Measurements from ENCODE around the gene DNER.
"Not testable (repeated sequence)": the region's sequence is repeated elsewhere in the genome, so short reads cannot be mapped to it uniquely, and the experiment has no call there.

Gene DNER

DNA sequence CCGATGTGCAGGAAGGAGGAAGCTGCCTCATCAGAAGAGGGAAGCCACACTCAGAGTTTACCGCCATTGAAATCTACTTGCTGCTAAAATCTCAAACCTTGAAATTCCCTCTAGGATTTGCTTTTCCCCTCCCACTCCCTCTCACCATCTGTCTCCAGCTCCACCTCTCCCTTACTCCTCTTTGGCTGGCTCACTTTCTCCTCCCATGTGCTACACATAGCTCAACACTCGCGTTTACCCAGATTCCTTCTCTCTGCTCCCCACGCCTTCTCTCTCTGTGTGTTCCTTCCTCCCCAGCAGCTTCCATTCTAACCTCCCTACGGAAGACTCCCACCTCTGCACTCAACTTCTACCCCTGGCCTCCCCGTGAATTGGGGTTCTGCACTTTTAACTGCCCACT, 143.1 kb downstream of the DNER start:
- no peak for DNase-seq (ENCODE audit: low read depth in 2 of 2)

DNA sequence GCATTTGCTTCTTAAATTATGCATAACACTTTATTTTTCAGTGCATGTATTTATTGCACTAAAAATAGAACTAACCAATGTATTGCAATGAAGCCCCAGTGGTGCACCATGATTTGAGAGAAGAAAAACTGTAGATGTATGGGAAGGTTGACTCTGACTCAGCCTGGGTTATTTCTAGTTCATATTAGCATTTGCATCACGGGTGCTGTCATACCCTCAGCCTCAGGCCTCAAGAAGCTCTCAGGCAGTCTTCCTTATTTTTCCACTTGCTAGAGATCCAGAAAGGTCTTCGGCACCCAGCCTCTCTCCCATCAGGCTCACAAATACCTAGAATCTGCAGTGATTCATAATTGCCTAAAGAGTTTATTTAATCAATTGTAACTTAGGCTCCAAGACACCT, 148.0 kb downstream of the DNER start:
- no peak for DNase-seq (ENCODE audit: low read depth in 2 of 2)

DNA sequence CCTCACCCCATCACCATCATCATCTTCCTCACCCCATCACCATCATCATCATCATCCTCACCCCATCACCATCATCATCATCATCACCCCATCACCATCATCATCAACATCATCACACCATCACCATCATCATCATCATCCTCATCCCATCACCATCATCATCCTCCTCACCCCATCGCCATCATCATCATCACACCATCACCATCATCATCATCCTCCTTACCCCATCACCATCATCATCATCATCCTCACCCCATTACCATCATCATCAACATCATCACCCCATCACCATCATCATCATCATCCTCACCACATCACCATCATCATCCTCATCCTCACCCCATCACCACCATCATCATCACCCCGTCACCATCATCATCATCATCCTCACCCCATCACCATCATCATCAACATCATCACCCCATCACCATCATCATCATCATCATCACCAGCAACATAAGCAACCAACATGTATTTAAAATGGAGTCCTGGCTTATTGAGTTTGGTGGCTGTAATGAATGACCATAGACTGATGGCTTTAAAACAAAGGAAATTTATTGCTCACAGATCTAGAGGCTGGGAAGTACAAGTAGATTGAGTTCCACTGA, 150.0 kb downstream of the DNER start:
- DNase-seq (ENCODE audit: low read depth in 2 of 2): no peak

DNA sequence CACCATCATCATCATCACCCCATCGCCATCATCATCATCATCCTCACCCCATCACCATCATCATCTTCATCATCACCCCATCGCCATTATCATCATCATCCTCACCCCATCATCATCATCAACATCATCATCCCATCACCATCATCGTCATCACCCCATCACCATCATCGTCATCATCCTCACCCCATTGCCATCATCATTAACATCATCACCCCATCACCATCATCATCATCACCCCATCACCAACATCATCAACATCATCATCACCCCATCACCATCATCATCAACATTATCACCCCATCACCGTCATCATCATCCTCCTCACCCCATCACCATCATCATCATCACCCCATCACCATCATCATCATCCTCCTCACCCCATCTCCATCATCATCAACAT, 151.0 kb downstream of the DNER start:
- no peak for DNase-seq (ENCODE audit: low read depth in 2 of 2)

DNA sequence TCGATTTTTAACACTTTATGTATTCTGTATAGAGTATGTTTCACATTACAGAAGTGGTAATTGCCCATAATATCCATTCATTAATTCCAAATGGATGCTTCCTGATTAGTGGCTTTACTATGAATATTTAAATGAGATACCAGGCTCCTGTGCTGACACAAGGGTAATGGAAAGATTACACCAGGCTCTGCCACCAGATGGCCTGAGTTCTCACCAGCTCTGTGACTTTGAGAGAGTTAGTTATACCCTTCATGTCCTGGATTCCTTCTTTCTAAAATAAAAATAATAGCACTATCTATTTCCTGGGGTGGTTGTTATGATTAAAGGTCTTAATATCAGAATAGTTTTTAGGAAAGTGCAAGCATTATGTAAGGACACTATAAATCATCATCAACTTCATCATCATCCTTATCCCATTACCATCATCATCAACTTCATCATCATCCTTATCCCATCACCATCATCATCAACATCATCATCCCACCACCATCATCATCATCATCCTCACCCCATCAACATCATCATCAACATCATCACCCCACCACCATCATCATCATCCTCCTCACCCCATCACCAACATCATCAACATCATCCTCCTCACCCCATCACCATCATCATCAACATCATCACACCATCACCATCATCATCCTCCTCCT, 151.8 kb downstream of the DNER start:
- no peak for DNase-seq (ENCODE audit: low read depth in 2 of 2)

DNA sequence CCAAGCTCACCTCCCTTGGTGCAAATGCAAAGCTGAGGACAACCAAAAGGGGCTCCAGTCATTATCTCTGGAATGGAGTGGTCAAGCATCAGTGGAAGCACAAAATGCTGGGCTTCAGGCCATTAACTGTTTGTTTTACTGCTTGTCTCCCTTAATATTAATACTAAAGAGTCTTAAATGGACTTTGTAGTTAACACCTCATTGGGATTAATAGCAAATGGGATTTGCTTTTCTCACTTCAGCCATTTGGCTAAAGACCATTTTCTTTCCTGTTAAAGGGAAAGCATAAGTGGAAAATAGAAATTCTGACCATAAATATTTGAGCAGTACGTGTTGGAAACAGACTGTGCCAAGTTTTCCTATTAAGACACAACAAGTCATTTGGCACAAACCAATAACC, 154.4 kb downstream of the DNER start:
- DNase-seq (ENCODE audit: low read depth in 2 of 2): no peak

DNA sequence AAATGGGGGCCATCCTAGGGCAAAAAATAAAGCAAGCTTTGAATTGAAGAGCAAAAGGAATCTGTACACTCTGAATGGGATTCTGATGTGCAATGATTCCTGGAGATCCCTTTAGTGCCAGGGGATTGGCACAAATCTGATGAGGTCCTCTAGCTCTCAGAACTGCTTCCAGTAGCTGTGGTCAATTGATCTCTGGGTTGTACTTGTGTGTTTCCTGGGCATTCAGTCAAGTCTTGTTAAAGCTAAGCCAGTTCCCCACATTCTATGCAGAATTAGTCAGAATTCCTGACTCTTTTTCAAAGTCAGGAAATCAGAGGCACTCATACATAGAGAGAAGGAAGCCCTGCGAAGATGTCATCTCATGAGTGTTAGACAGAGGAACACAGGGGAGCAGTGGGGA, 161.3 kb downstream of the DNER start:
- DNase-seq (ENCODE audit: low read depth in 2 of 2): no peak

DNA sequence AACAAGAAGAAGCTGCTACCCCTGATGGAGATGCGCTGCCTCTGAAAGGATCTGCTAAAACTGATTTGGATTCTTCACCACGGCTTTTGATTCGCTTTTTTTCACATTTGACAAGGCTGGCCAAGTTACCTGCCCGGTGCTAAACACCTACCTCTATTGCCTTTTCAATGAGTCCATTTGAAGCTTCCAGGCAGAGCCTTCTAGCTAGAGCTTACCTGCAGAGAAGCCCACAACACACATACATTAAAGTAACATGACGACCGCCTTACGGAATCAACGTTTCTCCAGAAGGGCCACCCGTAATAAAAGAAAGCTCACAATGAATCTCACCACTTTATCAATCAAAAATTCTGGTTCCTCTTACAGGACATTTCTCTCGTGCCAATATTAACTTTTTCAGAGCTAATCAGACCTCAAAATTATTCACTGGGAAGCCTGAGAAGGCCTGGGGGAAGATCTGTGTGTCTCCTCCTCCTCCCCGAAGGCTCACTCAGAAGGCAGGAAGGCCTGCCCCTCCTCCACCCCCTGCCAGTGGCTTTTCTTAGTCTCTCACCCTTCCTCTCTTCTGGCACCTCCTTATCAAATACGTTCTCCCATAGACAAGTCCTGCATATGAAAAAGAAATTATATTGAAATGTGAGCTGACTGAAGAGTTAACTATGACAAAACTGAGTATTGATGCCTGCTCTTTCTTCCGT, 171.0 kb downstream of the DNER start:
- no peak for DNase-seq (ENCODE audit: low read depth in 2 of 2)

DNA sequence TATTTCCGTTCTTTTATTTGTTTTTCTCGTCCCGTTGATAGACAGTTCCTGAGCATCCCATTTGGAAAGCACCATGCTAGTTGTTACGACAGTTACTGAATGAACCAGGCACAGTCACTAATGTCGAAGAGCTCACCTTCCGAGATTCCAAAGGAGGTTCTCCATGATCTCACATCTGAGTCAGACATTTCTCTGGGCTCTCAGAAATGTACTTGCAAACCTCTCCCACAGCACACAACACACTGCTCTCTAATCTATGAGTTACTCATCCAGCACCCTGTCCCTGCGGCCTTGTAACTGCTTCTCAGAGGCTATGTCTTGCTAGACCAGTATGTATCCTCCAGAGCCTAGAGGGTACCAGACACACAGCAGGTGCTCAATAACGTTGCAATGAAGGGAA, 174.7 kb downstream of the DNER start:
- DNase-seq (ENCODE audit: low read depth in 2 of 2): no peak

DNA sequence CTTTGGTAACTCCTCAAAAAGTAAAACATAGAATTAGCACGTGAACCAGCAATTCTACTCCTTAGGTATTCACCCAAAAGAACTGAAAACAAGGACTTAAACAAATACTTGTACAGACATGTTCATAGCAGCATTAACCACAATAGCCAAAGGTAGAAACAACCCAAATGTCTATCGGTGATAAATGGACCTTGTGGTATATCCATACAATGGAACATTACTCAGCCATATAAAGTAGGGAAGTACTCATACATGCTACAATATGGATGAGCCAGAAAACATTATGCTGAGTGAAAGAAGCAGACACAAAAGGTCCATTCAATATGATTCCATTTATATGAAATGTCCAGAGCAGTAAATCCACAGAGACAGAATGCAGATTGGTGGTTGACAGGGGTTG, 182.8 kb downstream of the DNER start:
- no peak for DNase-seq (ENCODE audit: low read depth in 2 of 2)

DNA sequence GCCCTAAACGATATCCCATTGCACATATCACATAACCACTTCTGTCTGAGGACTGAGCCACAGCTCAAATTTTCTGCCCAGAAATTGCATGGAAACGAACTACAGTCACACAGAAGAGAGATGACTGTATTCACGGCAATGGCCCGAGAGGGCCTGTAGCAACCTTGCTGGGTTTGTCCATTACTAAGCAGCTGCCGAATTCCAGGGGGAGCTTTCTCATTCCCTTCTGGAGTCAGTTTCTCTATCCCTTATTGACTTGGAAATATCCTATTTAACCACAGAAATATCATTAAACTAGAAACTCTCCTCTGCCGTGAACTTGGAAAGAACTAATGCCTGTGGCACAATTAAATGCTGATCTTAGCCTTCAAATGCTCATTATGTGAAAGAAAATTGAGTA, 183.9 kb downstream of the DNER start:
- DNase-seq (ENCODE audit: low read depth in 2 of 2): no peak

DNA sequence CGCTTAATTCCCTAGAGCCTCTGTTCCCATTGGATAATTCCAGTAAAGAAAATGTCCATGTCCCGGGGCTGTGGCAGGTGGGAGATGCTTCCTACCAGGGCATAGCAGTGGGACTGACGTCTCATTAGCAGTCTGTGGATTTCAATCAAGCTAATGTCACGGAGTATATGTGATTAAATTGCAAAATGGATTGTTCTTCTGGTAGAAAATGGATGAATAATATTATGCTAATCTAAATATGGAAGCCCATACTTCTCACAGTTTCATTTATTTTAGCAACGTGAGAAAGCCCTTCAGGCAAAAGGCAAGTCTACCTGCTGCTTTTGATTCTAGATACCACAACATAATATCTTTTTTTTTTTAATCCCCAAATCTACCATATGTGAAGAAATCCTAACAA, 185.5 kb downstream of the DNER start:
- DNase-seq (ENCODE audit: low read depth in 2 of 2): no peak

DNA sequence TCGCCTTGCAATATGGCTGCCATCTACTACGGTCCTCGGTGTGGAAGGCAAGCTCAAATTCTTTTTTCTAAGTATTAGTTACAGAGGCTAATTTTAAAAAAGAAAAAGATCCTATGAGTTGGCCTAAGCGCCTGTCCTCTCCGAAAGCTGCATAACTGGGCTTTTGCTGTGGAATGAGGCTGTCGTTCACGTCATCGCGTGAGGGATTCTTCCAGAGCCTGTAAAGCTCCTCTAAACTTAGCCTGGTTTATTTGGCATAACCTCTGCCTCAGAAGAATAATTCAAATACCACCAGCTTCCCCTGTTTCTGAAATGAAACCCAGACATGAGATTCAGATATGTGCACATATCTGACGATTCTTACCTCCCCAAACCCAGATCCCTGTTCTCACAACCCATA, 187.4 kb downstream of the DNER start:
- DNase-seq (ENCODE audit: low read depth in 2 of 2): no peak

DNA sequence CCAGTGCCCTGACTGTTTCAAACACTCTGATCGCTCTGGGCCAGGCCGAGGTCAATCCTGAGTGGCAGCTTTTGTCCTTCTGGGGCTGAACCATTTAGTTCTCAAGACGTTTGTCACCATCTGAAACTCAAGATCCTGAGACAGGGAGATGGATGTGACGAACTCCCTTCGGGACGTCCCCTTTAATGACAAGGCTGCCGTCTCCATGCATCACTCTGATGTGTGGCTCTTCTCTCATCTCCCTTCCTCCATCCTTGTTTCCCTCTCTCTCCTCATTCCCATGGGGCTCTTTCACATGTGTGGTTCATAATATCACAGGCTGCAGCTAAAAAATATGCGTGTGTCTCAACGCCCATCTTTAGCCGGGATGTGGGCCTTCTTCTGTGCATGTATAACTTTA, 189.6 kb downstream of the DNER start:
- DNase-seq (ENCODE audit: low read depth in 2 of 2): no peak

DNA sequence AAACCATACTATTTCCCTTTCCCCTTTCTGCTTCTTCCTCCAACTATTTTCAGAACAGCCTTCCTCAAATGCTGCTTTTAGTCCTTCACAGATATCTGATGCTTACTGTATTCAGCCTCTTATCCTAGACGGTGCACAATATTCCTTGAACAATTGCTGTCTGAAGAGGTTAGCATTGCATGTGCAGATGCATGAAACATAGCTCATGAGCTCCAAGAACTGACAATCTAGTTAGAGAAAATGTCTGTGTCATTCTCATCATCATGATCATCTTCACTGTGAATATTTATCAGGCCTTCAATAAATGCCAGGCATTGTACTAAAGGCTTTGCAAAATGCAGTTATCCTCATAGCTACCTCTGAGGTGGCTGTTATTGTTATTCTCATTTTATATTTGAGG, 190.7 kb downstream of the DNER start:
- no peak for DNase-seq (ENCODE audit: low read depth in 2 of 2)

DNA sequence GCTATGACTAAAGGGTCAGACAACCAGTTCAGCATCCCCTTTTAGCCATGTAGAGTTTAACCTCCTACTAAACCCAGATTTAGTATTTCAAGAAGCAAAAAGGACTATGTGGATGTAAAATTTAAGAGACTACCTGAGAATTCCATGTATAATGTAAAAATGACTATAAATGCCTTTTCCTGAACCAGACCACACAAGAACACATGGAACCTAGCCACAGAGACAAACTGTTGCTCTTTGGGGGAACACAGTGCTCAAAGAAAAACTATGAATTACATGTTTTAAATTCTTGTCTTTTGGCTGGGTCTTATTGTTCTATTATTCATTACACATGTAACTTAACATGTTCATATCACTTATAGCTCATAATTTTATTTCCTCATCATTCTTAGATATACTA, 192.8 kb downstream of the DNER start:
- DNase-seq (ENCODE audit: low read depth in 2 of 2): no peak

DNA sequence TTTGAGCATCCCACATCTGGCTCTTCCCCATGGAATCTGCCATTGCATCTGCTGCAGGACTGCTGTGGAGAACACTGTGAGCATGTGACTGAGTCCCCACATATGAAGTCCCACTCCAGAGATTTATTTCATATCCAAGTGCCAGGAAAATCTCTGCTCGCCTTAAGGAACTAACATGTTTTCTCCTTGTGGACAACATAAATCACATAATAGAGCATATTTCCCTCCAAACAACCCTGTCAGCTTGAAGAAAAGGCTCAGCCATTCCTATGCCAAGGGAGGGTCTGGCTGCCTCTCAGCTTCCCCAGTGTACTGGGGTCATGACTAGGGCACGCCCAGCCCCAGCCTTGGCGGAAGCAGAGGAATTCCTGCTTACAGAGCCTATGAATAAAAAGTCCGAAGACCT, 193.7 kb downstream of the DNER start:
- DNase-seq (ENCODE audit: low read depth in 2 of 2): no peak

DNA sequence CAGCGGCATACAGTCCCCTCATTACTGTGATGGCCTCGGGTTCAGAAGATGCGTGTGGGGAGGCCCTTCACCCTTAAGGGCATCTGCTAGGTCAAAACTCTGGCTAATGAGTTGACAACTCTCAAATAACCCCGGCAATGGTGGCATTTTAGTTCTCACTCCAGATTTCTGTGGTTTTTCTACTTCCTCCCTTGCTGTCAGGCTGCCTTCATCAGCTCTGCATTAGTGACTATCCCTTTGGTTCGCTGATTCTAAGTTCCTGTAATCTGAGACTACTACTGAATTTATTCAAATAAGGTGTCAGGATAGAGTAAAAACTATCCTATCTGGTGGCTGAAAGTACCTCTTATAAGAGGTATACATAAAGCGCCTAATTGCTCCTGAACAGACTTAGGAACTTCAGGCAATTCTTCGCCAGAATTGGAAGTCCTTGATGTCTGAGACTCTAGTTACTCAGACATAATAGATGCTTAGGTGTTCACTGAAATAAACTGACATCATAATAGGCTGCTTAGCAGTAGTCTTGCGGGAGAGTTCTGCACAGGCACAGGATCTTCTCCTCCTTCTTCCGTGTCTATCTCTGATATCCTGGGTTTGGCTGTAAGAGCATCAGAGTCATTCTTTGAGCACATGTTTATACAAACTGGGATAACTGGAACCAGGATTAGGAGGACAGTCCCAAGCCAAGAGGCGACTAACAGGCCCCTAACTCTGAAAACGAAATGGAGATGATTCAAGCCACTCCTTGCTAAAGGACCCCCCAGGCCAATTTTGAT, 194.5 kb downstream of the DNER start:
- no peak for DNase-seq (ENCODE audit: low read depth in 2 of 2)

DNA sequence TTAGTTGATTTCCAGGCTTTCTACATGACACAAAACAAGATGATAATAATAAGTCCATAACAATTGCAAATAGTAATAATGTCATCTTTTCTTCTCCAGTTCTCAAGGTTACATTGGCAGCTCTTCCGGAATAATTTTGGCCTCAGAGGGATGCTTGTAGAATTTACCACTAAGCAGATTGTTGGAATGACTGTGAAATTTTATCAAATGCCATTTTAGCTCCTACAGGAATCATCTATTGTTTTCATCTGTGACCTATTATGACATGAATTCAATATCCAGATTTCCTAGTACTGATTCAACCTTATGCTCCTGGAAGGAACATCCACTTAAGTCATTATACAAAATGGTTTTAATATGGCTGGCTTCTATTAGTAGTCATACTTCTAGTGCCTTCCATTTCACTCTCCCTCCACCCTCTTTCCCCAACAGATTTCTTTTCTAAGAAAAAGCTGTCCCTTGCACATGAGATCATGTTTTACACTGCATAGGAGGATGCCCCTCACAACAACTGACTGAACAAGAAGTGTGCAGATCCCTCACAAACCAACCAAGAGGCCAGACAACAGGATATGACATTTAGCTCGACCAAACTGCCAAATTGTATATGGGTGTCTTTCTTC, 200.0 kb downstream of the DNER start:
- no peak for DNase-seq (ENCODE audit: low read depth in 2 of 2)

DNA sequence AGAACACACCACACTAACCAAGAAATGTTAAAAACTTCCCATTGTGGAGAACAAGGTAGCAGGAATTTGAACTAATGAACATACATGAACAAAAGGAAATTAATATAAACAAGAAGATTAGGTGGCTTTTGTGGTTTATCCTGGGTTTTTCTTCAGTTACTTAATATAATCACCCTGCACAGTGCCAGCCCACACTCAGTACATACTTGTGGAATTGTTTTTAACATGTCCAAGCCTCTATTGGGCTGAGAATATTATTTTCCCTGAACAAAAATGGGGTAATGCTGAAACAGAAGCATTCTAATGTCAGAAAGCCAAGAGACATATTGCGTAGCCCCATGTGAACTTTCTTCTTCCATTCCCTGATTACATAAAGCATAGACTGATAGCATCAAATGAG, 202.8 kb downstream of the DNER start:
- no peak for DNase-seq (ENCODE audit: low read depth in 2 of 2)

DNA sequence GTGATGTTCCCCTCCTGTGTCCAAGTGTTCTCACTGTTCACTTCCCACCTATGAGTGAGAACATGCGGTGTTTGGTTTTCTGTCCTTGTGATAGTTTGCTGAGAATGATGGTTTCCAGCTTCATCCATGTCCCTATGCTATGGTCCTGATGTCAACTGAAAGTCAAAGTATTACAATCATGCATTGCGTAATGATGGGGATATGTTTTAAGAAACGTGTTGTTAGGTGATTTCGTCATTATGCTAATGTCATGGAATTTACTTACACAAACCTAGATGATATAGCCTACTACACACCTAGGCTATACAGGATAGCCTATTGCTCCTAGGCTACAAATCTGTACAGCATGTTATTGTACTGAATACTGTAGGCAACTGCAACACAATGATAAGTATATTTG, 207.7 kb downstream of the DNER start:
- not testable (repeated sequence) for DNase-seq (ENCODE audit: low read depth in 2 of 2)

DNA sequence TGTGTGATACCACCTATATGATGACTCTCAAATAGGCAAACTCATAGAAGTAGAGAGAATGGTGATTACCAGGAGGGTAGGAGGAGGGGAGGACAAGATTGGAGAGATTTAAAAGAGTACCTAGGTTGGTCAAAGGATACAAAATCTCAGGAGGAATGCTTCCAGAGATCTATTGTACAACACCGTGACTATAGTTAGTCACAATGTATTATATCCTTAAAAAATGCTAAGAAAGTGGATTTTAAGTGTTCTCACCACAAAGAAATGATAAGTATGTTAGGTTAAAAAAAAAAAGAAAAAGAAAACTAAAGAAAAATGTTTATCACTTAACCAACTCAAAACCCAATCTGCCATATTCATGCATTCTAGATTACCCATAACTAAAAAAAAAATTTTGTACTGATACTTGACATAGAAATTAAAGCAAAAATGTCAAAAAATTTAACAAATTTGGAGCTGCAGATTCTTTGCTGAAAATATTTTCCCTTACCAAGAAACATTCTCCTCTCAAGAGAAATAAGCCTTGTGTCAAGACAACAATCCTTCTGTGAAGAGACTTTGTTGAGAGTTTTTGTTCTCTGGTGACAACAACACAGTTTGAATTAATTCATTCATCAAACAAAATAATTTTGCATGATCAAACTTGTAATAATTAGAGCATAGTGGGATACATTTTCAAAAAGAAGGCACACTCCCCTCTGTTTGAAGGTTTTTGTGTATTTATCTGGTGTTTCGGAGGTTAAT, 213.1 kb downstream of the DNER start:
- DNase-seq (ENCODE audit: low read depth in 2 of 2): no peak

Measured in activated CD4-positive, alpha-beta T cell treated with anti-CD3 and anti-CD28 coated beads for 24 hours (primary cell).